ENCODE results near the gene TADA2A.
A peak's percentile ranks its signal among the peaks of the same experiment; 100 is the strongest.

Gene TADA2A

DNA sequence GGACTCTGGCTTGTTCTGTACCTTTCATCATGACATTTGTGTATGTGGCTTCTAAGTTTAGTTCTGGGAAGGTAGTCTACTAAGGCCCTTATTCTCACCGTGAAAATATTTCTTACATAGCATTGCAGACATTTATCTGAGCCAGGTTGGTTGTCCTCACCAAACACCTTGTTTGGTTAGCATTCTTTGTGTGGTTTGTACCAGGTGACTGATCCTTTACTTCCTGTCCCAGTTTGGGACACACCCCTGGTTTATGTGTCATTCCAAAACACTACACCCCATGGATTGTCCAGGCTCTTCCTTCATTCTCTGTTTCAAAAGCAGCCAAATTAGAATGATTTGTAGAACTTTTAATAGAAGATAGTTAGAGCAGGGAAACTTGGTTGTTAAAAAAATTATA, 59.8 kb downstream of the TADA2A start:
- DNase-seq = no peak

GRCh38 chr17:37470181-37470580, 63.5 kb downstream of the TADA2A start:
- no peak for DNase-seq

GRCh38 chr17:37475731-37476420, 69.2 kb downstream of the TADA2A start:
- DNase-seq = no peak

GRCh38 chr17:37476431-37477120, 69.9 kb downstream of the TADA2A start:
- peak; percentile 80 for DNase-seq

DNA sequence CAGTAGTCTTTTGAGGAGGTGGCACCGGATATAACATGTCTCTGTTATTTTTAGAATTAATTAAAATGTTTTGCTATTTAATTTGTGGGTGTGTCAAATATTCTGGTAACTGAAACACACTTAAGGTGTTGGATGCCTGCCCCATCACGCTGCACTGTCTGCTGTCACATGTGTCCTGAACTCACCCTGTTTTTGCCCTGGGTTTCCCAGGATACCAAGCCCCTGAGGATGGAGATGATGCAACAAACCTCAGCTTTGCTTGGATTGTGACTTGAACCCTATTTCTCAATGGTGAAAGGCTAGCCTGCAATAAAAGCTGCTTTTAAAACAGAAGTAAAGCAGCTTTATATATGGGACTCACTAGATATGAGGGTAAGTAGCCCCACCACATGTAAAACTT, 71.5 kb downstream of the TADA2A start:
- DNase-seq = no peak

DNA sequence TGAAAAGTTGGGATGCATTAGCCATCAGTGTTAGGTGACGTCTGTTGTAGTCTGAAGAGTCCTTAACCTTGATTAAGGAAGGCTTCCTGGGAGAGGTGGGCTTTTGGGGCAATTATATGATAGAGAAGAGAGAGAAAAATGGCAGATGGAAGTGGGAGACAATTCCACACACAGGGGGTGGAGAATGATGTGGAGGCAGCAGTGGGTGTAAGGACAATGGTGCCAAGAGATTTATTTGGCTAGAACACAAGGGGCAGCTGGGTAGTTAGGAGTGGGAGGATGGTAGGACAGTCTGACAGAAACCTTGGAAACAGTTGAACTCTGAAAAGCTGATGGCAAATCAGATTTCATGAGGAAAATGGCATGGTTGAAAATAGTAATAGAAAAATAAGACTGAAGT, 72.3 kb downstream of the TADA2A start:
- no peak for DNase-seq

DNA sequence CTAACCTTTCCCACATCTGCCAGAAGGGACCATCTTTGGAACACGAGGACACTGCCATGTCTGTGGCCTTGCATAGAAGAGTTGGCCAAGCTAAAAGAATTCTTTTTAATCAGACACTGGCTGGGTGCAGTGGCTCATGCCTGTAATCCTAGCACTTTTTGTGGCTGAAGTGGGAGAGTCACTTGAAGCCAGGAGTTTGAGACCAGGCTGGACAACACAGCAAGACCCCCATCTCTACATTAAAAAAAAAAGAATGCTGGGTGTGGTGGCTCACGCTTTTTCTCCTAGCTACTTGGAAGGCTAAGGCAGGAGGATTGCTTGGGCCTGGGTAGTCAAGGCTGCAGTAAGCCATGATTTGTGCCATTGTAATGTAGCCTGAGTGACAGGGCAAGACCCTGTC, 73.7 kb downstream of the TADA2A start:
- DNase-seq = no peak

DNA sequence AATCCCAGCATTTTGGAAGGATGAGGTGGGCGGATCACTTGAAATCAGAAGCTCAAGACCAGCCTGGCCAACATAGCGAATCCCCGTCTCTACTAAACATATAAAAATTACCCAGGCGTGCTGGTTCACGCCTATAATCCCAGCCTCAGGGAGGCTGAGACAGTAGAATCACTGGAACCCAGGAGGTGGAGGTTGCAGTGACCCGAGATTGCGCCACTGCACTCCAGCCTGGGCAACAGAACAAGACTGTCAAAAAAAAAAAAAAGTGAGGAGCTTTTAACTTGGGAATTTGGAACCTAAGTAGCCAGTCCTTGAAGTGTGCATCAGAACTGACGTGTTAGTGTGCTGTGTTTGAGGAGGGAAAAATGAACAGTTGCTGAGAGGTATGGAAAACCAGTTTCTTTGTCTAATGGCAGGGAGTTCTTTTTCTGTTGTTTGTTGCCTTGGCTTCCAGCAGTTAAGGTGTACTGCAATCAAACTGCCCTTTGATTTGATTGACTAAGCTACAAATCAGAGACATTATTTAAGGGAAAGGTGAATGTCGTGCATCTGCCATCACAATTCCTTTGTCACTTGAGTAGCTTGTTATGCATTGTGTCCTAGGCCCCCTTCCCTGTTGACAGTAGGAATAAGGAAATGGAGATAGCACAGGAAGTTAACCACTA, 74.4 kb downstream of the TADA2A start:
- DNase-seq = no peak

GRCh38 chr17:37483311-37484039, 76.8 kb downstream of the TADA2A start:
- no peak for DNase-seq

DNA sequence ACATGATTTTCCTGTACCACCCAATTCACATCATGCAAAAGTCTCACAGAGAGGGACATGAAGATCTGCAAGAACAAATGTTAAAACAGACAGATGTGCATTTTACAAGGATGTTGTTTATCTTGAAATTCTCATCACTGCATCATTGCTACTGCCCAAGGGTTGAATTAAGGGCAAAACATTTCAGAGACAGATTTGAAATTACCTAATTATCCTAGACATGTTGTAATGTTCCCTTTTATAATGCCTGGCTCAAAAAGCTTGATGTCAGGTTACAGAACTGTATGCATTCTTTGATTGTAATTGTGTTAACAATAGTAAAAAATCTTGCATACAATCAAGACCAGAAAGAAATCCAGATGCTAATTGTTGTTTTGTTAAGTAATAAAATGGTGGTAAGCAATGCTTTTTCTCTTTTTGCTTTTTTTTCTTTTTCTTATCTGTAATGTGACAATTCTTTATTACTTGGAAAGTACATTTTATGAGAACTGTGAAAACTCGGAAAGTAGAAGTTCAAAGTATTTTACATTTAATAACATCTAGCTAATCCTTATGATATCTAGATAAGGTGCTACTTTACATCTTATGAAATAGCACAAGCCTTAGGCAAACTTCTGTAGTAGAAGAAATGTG, 79.4 kb downstream of the TADA2A start:
- DNase-seq = no peak

DNA sequence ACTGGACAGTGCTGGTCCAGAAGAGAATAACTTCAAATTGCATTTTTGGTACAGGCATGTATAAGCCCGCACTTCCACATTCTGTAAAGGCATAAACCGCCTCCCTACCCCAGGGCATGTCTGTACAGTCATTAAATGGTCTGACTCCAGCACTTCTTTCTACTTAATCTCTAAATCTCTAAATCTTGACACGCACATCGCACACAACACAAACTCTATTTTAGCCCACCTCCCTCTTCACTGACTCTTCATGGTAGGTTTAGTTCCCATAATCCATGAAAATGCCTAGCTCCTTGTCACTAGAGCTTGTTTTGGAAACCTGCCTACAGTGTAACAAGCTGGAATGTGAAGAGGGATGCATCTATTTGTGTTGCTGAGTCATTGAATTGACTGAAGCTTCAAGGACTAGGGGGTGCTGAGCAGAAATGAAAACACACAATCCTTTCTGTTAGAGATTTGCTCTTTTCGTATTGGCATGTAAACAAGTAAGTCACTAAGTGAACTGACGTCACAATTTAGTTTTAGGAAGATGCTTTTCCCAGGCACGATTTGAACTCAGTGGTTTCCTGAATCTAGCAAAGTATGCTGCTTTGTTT, 81.4 kb downstream of the TADA2A start:
- DNase-seq = peak; percentile 92

DNA sequence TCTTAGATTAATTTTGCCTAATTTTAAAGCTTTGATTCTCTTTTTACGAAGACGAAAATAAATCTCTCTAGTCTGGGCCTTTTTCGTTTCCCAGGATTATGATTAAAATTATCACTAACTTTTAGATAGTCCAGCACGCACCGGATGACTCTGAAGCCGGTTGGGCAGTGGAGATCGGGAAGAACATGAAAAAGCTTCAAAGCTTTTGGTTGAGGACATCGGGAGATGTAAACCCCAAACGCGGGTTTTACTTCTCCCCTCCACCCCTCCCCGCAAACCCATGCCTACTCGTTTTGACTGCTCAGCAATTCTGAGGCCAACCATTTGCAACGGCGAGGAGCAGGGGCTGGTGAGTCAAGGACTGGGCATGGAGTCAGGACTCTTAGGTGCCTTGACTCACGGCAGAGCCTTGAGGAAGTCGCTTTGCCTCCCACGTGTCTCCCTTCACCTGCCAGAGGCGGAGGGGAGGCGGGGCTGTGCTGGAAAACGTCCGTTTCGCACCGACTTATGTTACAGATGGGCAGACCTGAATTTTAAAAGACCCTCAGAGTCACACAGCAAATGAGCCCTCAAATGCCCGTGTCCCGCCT, 82.0 kb downstream of the TADA2A start:
- peak; percentile 95 for DNase-seq

- DNase-seq = peak; percentile 77
Measured at GRCh38 chr17:37489197-37490001, 82.7 kb downstream of the TADA2A start, which contains the start of gene DUSP14. DUSP14 (plus strand) TSS chr17:37489891; CDS start chr17:37512273, 22,382 bp downstream.

GRCh38 chr17:37490022-37490587, 83.4 kb downstream of the TADA2A start:
- DNase-seq = peak; percentile 51

DNA sequence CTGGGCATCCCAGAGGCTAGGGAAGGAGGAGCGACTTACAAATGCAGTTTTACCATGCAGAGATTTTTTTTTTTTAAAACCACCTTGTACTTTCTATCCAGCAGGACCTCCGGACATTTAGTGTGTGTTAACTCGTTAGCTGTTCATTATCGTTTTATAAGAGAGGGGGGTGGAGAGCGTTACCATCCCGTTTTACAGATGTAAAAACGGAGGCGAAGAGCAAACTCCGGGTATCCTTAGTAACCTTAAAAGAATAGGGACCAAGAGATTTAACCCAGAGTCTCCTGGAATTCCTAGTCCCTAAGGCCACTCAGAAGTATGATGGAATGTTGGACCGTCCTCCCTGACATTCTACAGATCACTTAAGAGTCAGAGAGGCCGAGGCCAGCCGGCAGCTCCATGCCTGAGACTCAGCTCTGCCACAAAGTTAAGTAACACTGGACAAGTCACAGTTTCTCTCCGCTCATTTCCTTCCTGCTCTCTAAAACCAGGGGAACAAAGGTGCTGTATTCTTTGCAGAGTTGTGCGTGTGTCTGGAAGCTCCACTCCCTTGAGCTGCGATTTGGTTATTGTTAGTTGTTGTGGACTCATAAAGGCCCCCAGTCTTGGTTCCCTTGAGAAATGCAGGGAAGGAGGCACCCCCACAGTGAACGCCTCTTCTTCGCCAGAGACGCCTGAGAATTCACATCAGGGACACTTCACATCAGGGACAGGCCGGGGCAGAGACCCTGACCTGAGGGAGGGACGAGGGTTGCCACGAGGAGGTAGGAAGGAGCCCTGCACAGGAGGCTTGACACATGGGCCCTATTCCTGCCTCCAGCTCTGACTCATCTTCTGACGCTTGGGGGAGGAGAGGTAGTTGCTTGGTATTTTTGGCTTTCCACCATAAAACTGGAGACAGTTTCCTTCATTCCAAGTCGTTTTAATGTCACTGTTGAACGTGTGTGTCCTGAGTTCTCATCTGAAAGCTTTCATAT, 84.2 kb downstream of the TADA2A start:
- peak; percentile 88 for DNase-seq

- DNase-seq = no peak
Measured at GRCh38 chr17:37492167-37492566, 85.5 kb downstream of the TADA2A start.

- DNase-seq = peak; percentile 64
Measured at GRCh38 chr17:37493249-37494027, 86.8 kb downstream of the TADA2A start.

DNA sequence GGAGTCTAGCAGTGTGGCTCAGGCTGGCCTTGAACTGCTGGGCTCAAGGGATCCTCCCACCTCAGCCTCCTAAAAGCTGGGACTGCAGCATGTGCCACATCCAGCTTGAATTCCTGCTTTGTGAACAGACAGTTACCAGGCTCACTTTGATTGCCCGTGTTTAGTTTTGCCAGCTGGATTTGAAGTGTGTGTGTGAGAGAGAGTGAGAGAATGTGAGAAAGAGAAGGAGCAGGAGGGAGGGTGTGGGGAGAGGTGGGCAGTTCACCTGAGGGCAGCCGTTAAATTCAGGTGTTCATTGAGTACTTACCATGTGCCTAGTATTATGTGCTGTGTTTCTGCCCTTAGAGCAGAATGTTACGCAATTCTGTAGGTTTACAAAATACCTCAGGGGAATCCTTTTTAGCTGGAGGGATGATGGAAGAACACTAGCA, 87.7 kb downstream of the TADA2A start:
- peak; percentile 28 for DNase-seq

DNA sequence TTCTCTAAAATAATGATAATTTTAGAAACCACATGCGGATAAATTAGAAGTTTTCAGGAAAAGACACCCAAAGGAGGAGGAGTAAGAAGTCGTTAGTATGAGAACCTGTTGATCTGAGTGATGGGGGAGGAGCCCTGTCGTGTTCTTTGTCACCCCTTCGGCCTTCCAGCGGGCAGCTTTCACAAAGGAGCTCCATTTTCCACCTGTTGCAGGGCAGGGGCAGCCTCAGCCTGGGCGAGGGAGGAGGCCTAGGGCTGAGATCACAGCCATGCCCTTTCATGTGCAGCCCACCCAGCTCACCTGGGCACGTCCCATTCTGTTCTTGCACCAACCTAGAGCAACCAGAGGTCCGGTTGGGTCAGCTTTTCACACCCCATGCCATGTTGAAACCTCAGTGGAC, 88.3 kb downstream of the TADA2A start:
- no peak for DNase-seq
